Measurements from ENCODE around the gene PI4KA. TPM values are rescaled to one million over a fixed set of nuclear protein-coding genes. Genes with fewer than 3 reads are reported as not detected.

The PI4KA gene
- total RNA-seq, 4 donors from 2014 or later: 67.3 to 92.9 (median 76.5) TPM

DNA sequence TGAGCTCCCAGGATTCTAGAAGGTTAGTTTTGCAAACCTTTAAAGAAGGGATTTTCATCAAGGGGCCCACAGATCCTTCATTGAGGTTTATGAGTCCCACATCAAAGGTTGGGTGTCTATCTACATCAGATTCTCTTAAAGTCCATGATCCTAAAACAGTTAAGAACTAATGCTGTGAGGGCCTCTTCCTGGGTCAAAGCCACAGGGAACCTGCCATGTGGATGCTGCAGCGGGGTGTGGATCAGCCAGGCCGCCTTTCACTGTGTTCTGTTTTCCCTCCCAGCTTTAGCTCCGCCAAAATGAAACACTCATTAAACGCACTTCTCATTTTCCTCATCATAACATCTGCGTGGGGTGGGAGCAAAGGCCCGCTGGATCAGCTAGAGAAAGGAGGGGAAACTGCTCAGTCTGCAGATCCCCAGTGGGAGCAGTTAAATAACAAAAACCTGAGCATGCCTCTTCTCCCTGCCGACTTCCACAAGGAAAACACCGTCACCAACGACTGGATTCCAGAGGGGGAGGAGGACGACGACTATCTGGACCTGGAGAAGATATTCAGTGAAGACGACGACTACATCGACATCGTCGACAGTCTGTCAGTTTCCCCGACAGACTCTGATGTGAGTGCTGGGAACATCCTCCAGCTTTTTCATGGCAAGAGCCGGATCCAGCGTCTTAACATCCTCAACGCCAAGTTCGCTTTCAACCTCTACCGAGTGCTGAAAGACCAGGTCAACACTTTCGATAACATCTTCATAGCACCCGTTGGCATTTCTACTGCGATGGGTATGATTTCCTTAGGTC is 79.4 kb downstream of the PI4KA start:
- TF ChIP-seq, protein P1, sequence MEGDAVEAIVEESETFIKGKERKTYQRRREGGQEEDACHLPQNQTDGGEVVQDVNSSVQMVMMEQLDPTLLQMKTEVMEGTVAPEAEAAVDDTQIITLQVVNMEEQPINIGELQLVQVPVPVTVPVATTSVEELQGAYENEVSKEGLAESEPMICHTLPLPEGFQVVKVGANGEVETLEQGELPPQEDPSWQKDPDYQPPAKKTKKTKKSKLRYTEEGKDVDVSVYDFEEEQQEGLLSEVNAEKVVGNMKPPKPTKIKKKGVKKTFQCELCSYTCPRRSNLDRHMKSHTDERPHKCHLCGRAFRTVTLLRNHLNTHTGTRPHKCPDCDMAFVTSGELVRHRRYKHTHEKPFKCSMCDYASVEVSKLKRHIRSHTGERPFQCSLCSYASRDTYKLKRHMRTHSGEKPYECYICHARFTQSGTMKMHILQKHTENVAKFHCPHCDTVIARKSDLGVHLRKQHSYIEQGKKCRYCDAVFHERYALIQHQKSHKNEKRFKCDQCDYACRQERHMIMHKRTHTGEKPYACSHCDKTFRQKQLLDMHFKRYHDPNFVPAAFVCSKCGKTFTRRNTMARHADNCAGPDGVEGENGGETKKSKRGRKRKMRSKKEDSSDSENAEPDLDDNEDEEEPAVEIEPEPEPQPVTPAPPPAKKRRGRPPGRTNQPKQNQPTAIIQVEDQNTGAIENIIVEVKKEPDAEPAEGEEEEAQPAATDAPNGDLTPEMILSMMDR (IDR thresholded peaks at IDR 0.05; ENCODE audit: low read depth): no peak

DNA sequence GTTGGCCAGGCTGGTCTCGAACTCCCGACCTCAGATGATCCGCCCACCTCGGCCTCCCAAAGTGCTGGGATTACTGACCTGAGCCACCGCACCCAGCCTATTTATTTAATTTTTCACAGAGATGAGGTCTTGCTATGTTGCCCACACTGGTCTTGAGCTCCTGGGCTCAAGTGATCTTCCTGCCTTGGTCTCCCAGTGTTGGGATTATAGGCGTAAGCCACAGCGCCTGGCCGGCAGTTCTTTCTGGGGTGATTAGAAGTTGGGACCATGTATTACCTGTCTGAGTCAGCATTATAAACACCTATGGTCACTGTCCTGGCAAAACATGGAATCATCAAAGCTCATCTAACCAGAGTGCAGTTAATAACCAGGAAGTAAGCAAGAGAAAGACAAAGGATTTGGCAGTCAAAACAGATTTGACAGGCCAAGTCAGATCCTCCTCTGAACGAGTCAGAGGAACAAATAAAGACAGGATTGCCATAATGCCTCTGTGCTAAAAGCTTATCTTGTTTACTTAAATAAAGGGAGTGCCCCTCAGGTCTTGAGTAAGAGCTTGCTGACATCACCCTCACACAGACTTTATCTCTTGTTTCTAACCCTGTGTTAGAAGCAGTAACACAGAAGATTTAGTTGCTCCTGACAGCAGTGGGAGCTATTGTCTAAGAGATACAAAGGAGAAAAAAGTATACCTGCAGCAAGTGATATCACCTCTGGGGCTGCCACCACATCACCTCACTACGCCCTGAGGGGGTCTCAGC is 81.0 kb downstream of the PI4KA start:
- TF ChIP-seq, protein P1 (IDR thresholded peaks at IDR 0.05; ENCODE audit: low read depth): no peak

- TF ChIP-seq, protein P1 (IDR thresholded peaks at IDR 0.05; ENCODE audit: low read depth): no peak
These were observed 81.8 kb downstream of the PI4KA start for GRCh38 chr22:20776624-20777405.

DNA sequence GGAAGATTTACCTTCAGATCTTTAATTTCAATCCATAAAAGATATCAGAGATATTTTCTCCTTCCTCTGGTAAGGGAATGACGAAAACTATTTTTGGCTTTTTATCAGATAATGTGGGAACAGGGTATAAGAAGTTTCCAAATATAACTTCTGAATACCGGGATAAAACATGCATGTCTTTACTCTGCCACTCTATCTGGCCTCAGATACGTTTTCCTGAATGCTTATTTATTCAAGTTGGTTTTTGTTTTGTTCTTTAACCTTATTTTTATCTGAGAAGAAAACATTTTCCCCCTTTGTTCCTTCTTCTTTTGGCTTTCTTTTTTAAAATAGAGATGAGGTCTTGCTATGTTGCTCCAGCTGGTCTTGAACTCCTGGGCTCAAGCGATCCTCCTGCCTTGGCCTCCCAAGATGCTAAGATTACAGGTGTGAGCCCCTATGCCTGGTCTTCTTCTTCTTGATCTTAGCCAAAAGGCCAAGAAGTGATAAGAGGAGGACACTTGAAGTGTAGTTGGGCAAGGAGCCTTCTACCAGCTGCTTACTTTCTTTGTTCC is 83.2 kb downstream of the PI4KA start:
- TF ChIP-seq, protein P1 (IDR thresholded peaks at IDR 0.05; ENCODE audit: low read depth): no peak

DNA sequence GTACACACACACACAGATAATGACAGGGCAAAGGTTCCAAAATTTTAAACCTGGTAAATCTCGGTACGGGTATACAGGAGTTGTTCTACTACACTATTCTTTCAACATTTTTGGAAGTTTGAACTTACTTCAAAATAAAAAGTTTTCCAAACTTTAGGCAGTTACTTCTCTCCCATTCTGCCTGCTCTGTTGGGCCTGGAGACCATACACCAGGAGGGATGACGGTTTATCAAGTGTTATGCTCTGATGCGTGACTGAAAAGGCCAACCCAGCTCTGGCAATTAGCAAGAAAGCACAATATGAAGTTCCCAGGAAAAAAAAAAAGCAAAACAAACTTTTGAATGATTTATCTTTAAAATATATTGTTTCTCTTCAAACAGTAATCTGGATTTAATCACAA is 83.7 kb downstream of the PI4KA start:
- TF ChIP-seq, protein P1 (IDR thresholded peaks at IDR 0.05; ENCODE audit: low read depth): no peak

GRCh38 chr22:20773793-20774212 is 84.8 kb downstream of the PI4KA start, which contains the start of gene SERPIND1:
Gene SERPIND1 (plus strand): TSS chr22:20774113. CDS start chr22:20779313, 5,200 bp downstream.
- TF ChIP-seq, protein P1 (IDR thresholded peaks at IDR 0.05; ENCODE audit: low read depth): no peak

All from subcutaneous adipose tissue (tissue), 4 donors.